ENCODE measurements around the gene DOK6. TPM values are rescaled to one million over a fixed set of nuclear protein-coding genes. Genes with fewer than 3 reads are reported as not detected.
A peak's percentile ranks its signal among the peaks of the same experiment; 100 is the strongest.

DOK6 gene
- total and polyA plus RNA-seq, 12 donors: 0.37 to 12.5 (median 4.6) TPM

DNA sequence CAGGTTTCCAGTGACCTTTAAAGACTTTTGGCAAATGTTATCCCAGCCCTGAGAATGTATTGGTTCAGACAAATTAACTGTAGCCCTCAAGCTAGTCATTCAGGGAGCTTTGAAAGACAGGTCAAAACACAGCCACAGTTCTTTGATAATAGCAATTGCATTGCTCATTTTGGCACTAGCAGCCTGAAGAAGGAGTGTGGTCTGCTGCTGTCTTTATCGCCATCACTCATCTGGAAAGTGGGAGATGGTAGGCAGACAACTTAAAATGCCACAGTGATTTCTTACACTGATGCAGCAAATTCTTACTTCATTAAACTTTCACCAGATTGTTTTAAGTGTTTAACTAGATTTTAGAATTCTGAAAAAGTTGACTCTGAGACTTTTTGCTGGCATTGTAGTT, 47.2 kb downstream of the DOK6 start:
- Histone ChIP-seq H3K27ac (no peak overlapping the region), H3K36me3 (no peaks in the 10 kb centered on the region), H3K27me3 (no peaks in the 10 kb centered on the region), H3K9me3 (peaks cover 0 to 26% (median 6%) of the 10 kb centered on the region in 11 donors), H3K4me3 (no peak overlapping the region), H3K4me1 (no peaks in the 10 kb centered on the region)
- 95 to 97% methylated on average over 1 of the region's 1 CpG for WGBS, 2 donors
- intact Hi-C loops (cut with DNase I): loop anchor here in 1 of 10 donors (5.0 kb wide), 1 partner anchor 51 kb away; no protein-coding TSS in a partner anchor
- DNase-seq: no peak
- TF ChIP-seq, protein P1, sequence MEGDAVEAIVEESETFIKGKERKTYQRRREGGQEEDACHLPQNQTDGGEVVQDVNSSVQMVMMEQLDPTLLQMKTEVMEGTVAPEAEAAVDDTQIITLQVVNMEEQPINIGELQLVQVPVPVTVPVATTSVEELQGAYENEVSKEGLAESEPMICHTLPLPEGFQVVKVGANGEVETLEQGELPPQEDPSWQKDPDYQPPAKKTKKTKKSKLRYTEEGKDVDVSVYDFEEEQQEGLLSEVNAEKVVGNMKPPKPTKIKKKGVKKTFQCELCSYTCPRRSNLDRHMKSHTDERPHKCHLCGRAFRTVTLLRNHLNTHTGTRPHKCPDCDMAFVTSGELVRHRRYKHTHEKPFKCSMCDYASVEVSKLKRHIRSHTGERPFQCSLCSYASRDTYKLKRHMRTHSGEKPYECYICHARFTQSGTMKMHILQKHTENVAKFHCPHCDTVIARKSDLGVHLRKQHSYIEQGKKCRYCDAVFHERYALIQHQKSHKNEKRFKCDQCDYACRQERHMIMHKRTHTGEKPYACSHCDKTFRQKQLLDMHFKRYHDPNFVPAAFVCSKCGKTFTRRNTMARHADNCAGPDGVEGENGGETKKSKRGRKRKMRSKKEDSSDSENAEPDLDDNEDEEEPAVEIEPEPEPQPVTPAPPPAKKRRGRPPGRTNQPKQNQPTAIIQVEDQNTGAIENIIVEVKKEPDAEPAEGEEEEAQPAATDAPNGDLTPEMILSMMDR (IDR thresholded peaks at IDR 0.05): no peak
- no peak for ATAC-seq

DNA sequence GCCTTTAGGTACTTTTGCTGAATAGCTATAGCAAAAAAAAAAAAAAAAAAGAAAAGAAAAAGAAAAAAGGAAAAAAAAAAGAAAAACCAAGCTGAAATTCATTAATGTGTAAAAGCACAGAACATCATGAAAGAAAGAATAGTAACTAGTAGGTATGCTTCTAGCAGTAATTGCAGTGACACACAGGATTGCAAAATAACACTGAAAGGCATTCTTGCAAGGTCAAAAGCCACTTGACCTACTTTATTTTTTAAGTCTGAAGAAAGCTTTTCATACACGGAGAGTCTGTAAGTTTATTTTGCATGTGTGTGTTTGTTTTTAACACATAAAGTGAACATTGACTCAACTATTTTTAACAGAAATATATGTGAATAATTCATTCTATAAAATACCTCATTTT, 54.4 kb downstream of the DOK6 start:
- H3K36me3 ChIP-seq: no peaks in the 10 kb centered on the region
- H3K9me3 ChIP-seq: peaks cover 0 to 28% (median 9%) of the 10 kb centered on the region in 11 donors
- TF ChIP-seq, protein P1 (IDR thresholded peaks at IDR 0.05): no peak
- no peaks in the 10 kb centered on the region for H3K4me1 ChIP-seq
- DNase-seq (no peak), ATAC-seq (no peak)
- H3K27ac ChIP-seq: no peak overlapping the region
- intact Hi-C loops (cut with DNase I): no loop called here
- WGBS, 2 donors: 47 to 63% methylated on average over 1 of the region's 1 CpG
- H3K27me3 ChIP-seq: no peaks in the 10 kb centered on the region
- no peak overlapping the region for H3K4me3 ChIP-seq

DNA sequence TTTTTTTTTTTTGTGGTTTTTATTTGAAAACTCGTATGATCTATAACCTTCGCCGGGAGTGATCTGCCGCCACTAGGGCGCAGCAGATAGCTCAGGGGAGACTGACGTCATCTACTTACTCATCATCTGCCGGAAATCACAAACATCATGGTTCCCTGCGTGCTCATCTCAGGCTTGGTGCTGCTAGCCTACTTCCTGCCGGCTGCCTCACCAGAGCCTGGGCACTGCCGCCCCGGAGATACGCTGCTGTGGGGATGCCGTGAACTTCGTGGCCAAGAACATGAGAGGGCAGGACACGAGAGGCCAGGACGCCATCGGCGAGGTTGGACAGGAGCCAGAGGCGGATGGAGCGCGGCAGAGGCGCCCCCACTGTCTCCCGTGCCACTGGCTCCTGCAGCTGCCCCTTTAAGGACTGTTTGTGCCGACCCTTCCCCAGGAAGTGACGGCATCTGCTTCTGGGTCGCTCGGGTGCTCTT, 68.8 kb downstream of the DOK6 start:
- Histone ChIP-seq H3K36me3 (no peaks in the 10 kb centered on the region), H3K9me3 (no peaks in the 10 kb centered on the region), H3K4me1 (no peaks in the 10 kb centered on the region), H3K27ac (no peak overlapping the region), H3K4me3 (peak overlapping the region in 1 of 10 donors; percentile 10), H3K27me3 (no peaks in the 10 kb centered on the region)
- no peak for DNase-seq
- intact Hi-C loops (cut with DNase I): no loop called here
- 83 to 84% methylated on average over 27 of the region's 27 CpGs for WGBS, 2 donors
- no peak for ATAC-seq
- TF ChIP-seq, protein P1 (IDR thresholded peaks at IDR 0.05): peak in 3 of 9 donors; percentile 21 to 35 (median 34)

DNA sequence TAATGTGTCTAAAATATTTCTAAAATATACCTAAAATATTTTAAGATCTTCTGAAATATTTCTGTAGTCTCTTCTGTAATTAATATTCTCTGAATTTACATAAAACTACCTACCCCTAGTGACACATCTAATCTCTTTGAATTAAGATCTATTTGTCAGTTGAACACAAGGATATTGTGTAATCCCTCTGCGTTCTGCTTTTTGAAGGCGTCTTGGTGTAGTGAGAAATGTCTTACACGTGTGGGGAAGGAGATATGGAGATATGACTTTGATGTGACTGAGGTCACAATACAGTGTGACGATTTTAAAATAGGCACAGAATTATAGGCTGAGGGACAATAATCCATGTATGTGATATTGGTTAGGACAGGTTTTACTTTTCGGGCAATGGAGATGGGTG, 79.8 kb downstream of the DOK6 start:
- H3K27me3 ChIP-seq: no peaks in the 10 kb centered on the region
- no peak overlapping the region for H3K27ac ChIP-seq
- H3K4me3 ChIP-seq: no peak overlapping the region
- intact Hi-C loops (cut with DNase I): no loop called here
- no peak for DNase-seq
- no peaks in the 10 kb centered on the region for H3K36me3 ChIP-seq
- no peaks in the 10 kb centered on the region for H3K9me3 ChIP-seq
- no peaks in the 10 kb centered on the region for H3K4me1 ChIP-seq
- 82 to 85% methylated on average over 5 of the region's 5 CpGs for WGBS, 2 donors
- TF ChIP-seq, protein P1 (IDR thresholded peaks at IDR 0.05): no peak
- ATAC-seq: no peak
